Central memory CD8-positive, alpha-beta T cell (primary cell): Measurements from ENCODE around the gene CDC37.

Experiments
- ATAC-seq: fragments of 150-1000 bp; cut with Tn5 transposase; replicated peaks from 2 replicates; pipeline ENCODE4 v1.10.0; 2022; ENCODE audit warnings: mild to moderate bottlenecking, moderate FRiP score, moderate number of reproducible peaks; ENCODE audit not compliant: poor library complexity, severe bottlenecking; ENCODE audit errors: extremely low read depth
- DNase-seq, 2 donors: peaks; one replicate each; pipeline ENCODE4 v3.0.0; 2021; ENCODE audit warnings: low spot score in 2 of 2
- H3K27ac Mint-ChIP-seq: one replicate; pipeline ENCODE4 v1.8.0; 2022; ENCODE audit warnings: low read depth, mild to moderate bottlenecking, moderate library complexity, mixed read lengths
- H3K27me3 Mint-ChIP-seq: one replicate; pipeline ENCODE4 v1.8.0; 2022; ENCODE audit warnings: mixed read lengths
- H3K36me3 Mint-ChIP-seq: one replicate; pipeline ENCODE4 v1.8.0; 2022; ENCODE audit warnings: mild to moderate bottlenecking, moderate library complexity, mixed read lengths; ENCODE audit not compliant: insufficient read depth
- H3K4me1 Mint-ChIP-seq: one replicate; pipeline ENCODE4 v1.8.0; 2022; ENCODE audit warnings: mixed read lengths
- H3K4me3 Mint-ChIP-seq: one replicate; pipeline ENCODE4 v1.8.0; 2022; ENCODE audit warnings: mild to moderate bottlenecking, moderate library complexity, mixed read lengths
- H3K9me3 Mint-ChIP-seq: one replicate; pipeline ENCODE4 v1.8.0; 2022; ENCODE audit warnings: mixed read lengths

The CDC37 gene

GRCh38 chr19:10428996-10429381 is 25.6 kb upstream of the CDC37 start:
- H3K4me3 Mint-ChIP-seq, result peak overlapping the region; percentile 81
- peaks cover 47% of the 10 kb centered on the region for H3K36me3 Mint-ChIP-seq
- H3K9me3 Mint-ChIP-seq, result peaks cover 6% of the 10 kb centered on the region

GRCh38 chr19:10427169-10427568 is 23.8 kb upstream of the CDC37 start:
- Mint-ChIP-seq H3K27ac (peak overlapping the region; percentile 99), H3K36me3 (peaks cover 45% of the 10 kb centered on the region), H3K4me1 (peaks cover 70% of the 10 kb centered on the region), H3K9me3 (peaks cover 6% of the 10 kb centered on the region), H3K4me3 (peak overlapping the region; percentile 56), H3K27me3 (peaks cover 14% of the 10 kb centered on the region)
- ATAC-seq (no peak), DNase-seq (no peak)

More at GRCh38 chr19:10428996-10429381, 25.6 kb upstream of the CDC37 start:
- peaks cover 10% of the 10 kb centered on the region for H3K27me3 Mint-ChIP-seq
- DNase-seq (no peak), ATAC-seq (no peak)
- peaks cover 69% of the 10 kb centered on the region for H3K4me1 Mint-ChIP-seq
- H3K27ac Mint-ChIP-seq, result peak overlapping the region; percentile 99

DNA sequence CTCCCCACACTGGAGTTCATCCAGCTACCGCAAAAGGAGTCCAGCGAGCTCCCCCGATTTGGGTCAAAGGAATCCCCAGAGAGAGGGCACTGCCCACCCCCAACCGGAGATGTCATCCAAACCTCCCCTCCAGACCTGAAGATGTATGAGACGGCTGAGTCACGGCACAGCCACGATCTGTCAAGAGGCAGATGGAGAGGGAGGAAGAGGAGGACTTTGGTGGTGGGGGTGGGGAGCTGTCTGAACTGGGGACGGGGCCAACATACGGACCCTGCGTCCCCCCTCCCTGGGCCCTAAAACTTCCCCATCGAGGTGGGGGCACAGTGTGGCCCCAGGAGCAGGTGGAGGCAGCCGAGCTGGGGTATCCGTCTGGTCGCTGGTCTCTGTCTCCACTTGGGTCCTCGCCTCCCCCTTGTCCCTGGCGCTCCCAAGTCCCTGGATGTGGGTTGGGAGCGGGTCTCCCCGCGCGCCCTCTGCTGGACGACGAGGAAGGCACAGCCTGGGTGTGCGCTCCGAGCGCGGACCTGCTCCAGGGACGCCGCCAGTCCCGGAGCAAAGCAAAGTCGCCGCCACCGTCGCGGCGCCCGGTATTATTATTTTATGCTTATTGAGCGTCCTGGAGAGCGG is 20.8 kb upstream of the CDC37 start:
- peak in 1 of 2 donors; percentile 47 for DNase-seq
- H3K27me3 Mint-ChIP-seq, result peaks cover 44% of the 10 kb centered on the region
- no peak for ATAC-seq
- H3K9me3 Mint-ChIP-seq, result peaks cover 6% of the 10 kb centered on the region
- peak overlapping the region; percentile 96 for H3K27ac Mint-ChIP-seq
- peaks cover 35% of the 10 kb centered on the region for H3K36me3 Mint-ChIP-seq
- peaks cover 67% of the 10 kb centered on the region for H3K4me1 Mint-ChIP-seq
- peak overlapping the region; percentile 77 for H3K4me3 Mint-ChIP-seq

GRCh38 chr19:10422846-10423245 is 19.5 kb upstream of the CDC37 start:
- peaks cover 28% of the 10 kb centered on the region for H3K36me3 Mint-ChIP-seq
- no peak overlapping the region for H3K4me3 Mint-ChIP-seq
- H3K4me1 Mint-ChIP-seq, result peaks cover 64% of the 10 kb centered on the region
- H3K27me3 Mint-ChIP-seq, result peaks cover 49% of the 10 kb centered on the region
- H3K27ac Mint-ChIP-seq, result peak overlapping the region; percentile 96
- no peak for ATAC-seq
- H3K9me3 Mint-ChIP-seq, result no peaks in the 10 kb centered on the region
- DNase-seq, result no peak

GRCh38 chr19:10422046-10422461 is 18.7 kb upstream of the CDC37 start:
- Mint-ChIP-seq H3K27ac (no peak overlapping the region), H3K36me3 (peaks cover 24% of the 10 kb centered on the region), H3K4me1 (peaks cover 60% of the 10 kb centered on the region), H3K27me3 (peaks cover 48% of the 10 kb centered on the region), H3K4me3 (peak overlapping the region; percentile 48), H3K9me3 (no peaks in the 10 kb centered on the region)
- ATAC-seq, result no peak
- DNase-seq, result no peak

DNA sequence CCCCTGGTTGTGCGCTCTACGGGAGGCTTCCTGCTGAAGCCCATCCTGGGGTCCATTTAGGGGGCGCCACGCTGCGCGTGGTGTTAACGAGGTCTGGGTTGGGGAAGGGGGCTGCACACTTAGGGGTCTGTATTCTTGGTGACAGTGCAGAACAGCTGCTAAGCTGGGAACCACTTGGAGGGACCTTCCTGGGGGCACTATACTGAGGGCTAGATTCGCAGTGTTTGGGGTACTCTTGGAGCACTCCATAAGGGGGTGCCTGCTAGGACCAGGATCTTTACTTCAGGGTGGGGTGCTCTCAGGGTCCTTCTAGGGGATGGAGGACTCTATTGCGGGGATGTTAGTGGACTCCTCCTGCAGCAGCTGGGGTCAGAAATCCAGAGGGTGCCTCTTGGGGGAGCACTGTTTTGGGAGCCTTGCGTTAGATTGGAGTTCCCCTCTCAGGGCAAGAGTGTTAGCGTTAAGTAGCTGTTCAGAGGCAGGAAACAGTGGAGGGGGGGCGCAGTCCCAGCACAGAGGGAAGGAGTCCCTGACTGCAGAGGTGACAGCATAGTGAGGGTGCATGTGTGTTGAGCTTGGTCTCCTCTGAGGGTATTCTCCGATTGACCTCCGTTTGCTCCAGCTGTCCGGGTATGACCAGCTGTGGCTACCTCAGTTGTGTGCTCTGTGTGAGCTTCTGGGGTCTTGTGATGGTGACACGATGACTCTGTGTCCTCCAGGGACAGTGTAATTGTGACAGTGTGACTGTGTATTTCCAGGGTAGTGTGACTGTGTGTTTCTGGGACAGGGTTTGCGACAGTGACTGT is 18.1 kb upstream of the CDC37 start:
- H3K36me3 Mint-ChIP-seq, result peaks cover 27% of the 10 kb centered on the region
- H3K4me1 Mint-ChIP-seq, result peaks cover 64% of the 10 kb centered on the region
- H3K9me3 Mint-ChIP-seq, result no peaks in the 10 kb centered on the region
- H3K27me3 Mint-ChIP-seq, result peaks cover 54% of the 10 kb centered on the region
- DNase-seq, result no peak
- peak overlapping the region; percentile 55 for H3K27ac Mint-ChIP-seq
- ATAC-seq, result no peak
- peak overlapping the region; percentile 48 for H3K4me3 Mint-ChIP-seq

GRCh38 chr19:10420444-10421239 is 17.3 kb upstream of the CDC37 start, which contains the start of gene PDE4A:
TSS of gene PDE4A (plus strand) at chr19:10420538. CDS start at chr19:10420765, 227 bp downstream.
- Mint-ChIP-seq H3K4me1 (peaks cover 68% of the 10 kb centered on the region), H3K9me3 (no peaks in the 10 kb centered on the region), H3K27ac (peak within 1 kb of the TSS; percentile 79), H3K27me3 (peaks cover 57% of the 10 kb centered on the region), H3K4me3 (peak within 1 kb of the TSS; percentile 77), H3K36me3 (peaks cover 31% of the 10 kb centered on the region)
- ATAC-seq, result no peak
- DNase-seq, result peak; percentile 49 to 60

- Mint-ChIP-seq H3K36me3 (peaks cover 24% of the 10 kb centered on the region), H3K27me3 (peaks cover 57% of the 10 kb centered on the region), H3K4me3 (peak overlapping the region; percentile 77), H3K4me1 (peaks cover 60% of the 10 kb centered on the region), H3K27ac (peak overlapping the region; percentile 79), H3K9me3 (no peaks in the 10 kb centered on the region)
- ATAC-seq (peak; percentile 22), DNase-seq (peak in 1 of 2 donors; percentile 43)
These were observed 16.5 kb upstream of the CDC37 start for GRCh38 chr19:10419646-10420443.

- peak overlapping the region; percentile 79 for H3K27ac Mint-ChIP-seq
- H3K9me3 Mint-ChIP-seq, result no peaks in the 10 kb centered on the region
- peaks cover 56% of the 10 kb centered on the region for H3K4me1 Mint-ChIP-seq
- H3K4me3 Mint-ChIP-seq, result peak overlapping the region; percentile 77
- peaks cover 57% of the 10 kb centered on the region for H3K27me3 Mint-ChIP-seq
- H3K36me3 Mint-ChIP-seq, result peaks cover 20% of the 10 kb centered on the region
- DNase-seq (no peak), ATAC-seq (no peak)
These were observed 15.9 kb upstream of the CDC37 start for GRCh38 chr19:10419200-10419645.

GRCh38 chr19:10418485-10419199 is 15.3 kb upstream of the CDC37 start:
- Mint-ChIP-seq H3K27me3 (peaks cover 57% of the 10 kb centered on the region), H3K36me3 (peaks cover 20% of the 10 kb centered on the region), H3K27ac (peak overlapping the region; percentile 79), H3K9me3 (no peaks in the 10 kb centered on the region), H3K4me1 (peaks cover 50% of the 10 kb centered on the region), H3K4me3 (peak overlapping the region; percentile 33)
- DNase-seq, result no peak
- ATAC-seq, result no peak

DNA sequence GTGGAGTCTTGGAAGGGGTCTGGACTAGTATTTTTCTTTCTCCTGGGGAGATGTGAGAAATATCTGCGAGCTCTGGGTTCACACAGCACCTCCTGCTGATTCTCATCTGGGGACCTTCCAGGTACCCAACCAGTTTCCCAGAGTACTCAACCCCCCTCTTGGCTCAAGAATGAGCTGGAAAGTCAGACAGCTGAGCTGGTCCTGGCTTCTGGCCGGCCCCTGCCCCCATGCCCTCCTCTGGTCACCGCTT is 14.8 kb upstream of the CDC37 start:
- peaks cover 20% of the 10 kb centered on the region for H3K36me3 Mint-ChIP-seq
- peaks cover 57% of the 10 kb centered on the region for H3K27me3 Mint-ChIP-seq
- no peaks in the 10 kb centered on the region for H3K9me3 Mint-ChIP-seq
- H3K27ac Mint-ChIP-seq, result peak overlapping the region; percentile 79
- H3K4me3 Mint-ChIP-seq, result peak overlapping the region; percentile 33
- H3K4me1 Mint-ChIP-seq, result peaks cover 47% of the 10 kb centered on the region
- no peak for DNase-seq
- ATAC-seq, result no peak
